Astrocyte of the hippocampus (primary cell): ENCODE measurements around the gene GAS2L3.
"Not testable (repeated sequence)": the region's sequence is repeated elsewhere in the genome, so short reads cannot be mapped to it uniquely, and the experiment has no call there.

Experiments used
- DNase-seq: peaks from one replicate; pipeline ENCODE4 v3.0.0; 2011; ENCODE audit warnings: low read depth, low spot score

GAS2L3 gene

GRCh38 chr12:100574187-100575074 lies 947 bp downstream of the GAS2L3 start:
- peak; percentile 65 for DNase-seq

- no peak for DNase-seq
Observed at GRCh38 chr12:100576331-100577036, 3.0 kb downstream of the GAS2L3 start.

- DNase-seq, result no peak
Observed at GRCh38 chr12:100578923-100579322, 5.4 kb downstream of the GAS2L3 start.

- no peak for DNase-seq
Observed at GRCh38 chr12:100579844-100580243, 6.4 kb downstream of the GAS2L3 start.

- no peak for DNase-seq
Observed at GRCh38 chr12:100584256-100584655, 10.8 kb downstream of the GAS2L3 start.

GRCh38 chr12:100591979-100592378 lies 18.5 kb downstream of the GAS2L3 start:
- no peak for DNase-seq

GRCh38 chr12:100593490-100593889 lies 20.0 kb downstream of the GAS2L3 start:
- peak; percentile 44 for DNase-seq

GRCh38 chr12:100601626-100602025 lies 28.1 kb downstream of the GAS2L3 start:
- DNase-seq, result no peak

GRCh38 chr12:100602997-100603396 lies 29.5 kb downstream of the GAS2L3 start:
- DNase-seq, result not testable (repeated sequence)

- no peak for DNase-seq
Observed at GRCh38 chr12:100608776-100609175, 35.3 kb downstream of the GAS2L3 start.

- DNase-seq, result no peak
Observed at GRCh38 chr12:100610666-100611430, 37.4 kb downstream of the GAS2L3 start.

- no peak for DNase-seq
Observed at GRCh38 chr12:100612606-100613005, 39.1 kb downstream of the GAS2L3 start.

GRCh38 chr12:100624571-100624970 lies 51.1 kb downstream of the GAS2L3 start:
- DNase-seq, result no peak

- no peak for DNase-seq
Observed at GRCh38 chr12:100632445-100632892, 59.0 kb downstream of the GAS2L3 start.

- not testable (repeated sequence) for DNase-seq
Observed at GRCh38 chr12:100633082-100633785, 59.8 kb downstream of the GAS2L3 start.

GRCh38 chr12:100643246-100643645 lies 69.8 kb downstream of the GAS2L3 start:
- DNase-seq, result no peak

GRCh38 chr12:100646896-100647295 lies 73.4 kb downstream of the GAS2L3 start:
- DNase-seq, result no peak

- no peak for DNase-seq
Observed at GRCh38 chr12:100651108-100651507, 77.6 kb downstream of the GAS2L3 start.

- peak; percentile 29 for DNase-seq
Observed at GRCh38 chr12:100651694-100652093, 78.2 kb downstream of the GAS2L3 start.

GRCh38 chr12:100652488-100652887 lies 79.0 kb downstream of the GAS2L3 start:
- DNase-seq, result peak; percentile 33

GRCh38 chr12:100656141-100656540 lies 82.7 kb downstream of the GAS2L3 start:
- no peak for DNase-seq
